Kidney capillary endothelial cell (primary cell): ENCODE measurements around the gene YPEL4.
"Not testable (repeated sequence)": the region's sequence is repeated elsewhere in the genome, so short reads cannot be mapped to it uniquely, and the experiment has no call there.

Source experiments
- DNase-seq: peaks from one replicate; pipeline ENCODE4 v3.0.0-alpha.2; 2018; ENCODE audit warnings: low spot score

YPEL4 gene

GRCh38 chr11:57649826-57650738 is at the start of gene YPEL4:
YPEL4 (minus strand) TSS chr11:57649912; CDS start chr11:57647107, 2,805 bp downstream.
- DNase-seq = no peak

GRCh38 chr11:57698843-57699365 is 49.2 kb upstream of the YPEL4 start:
- no peak for DNase-seq

- not testable (repeated sequence) for DNase-seq
Measured at GRCh38 chr11:57690474-57690873, 40.8 kb upstream of the YPEL4 start.

GRCh38 chr11:57681168-57681567 is 31.5 kb upstream of the YPEL4 start:
- DNase-seq = no peak

- peak; percentile 12 for DNase-seq
Measured at GRCh38 chr11:57680552-57680874, 30.8 kb upstream of the YPEL4 start.

GRCh38 chr11:57679396-57679795 is 29.7 kb upstream of the YPEL4 start:
- DNase-seq = no peak

GRCh38 chr11:57675176-57675941 is 25.6 kb upstream of the YPEL4 start:
- no peak for DNase-seq

- no peak for DNase-seq
Measured at GRCh38 chr11:57674251-57674650, 24.5 kb upstream of the YPEL4 start.

- no peak for DNase-seq
Measured at GRCh38 chr11:57668434-57668782, 18.7 kb upstream of the YPEL4 start.

GRCh38 chr11:57667736-57668433 is 18.2 kb upstream of the YPEL4 start, which contains the start of gene ZDHHC5:
ZDHHC5 (plus strand) TSS chr11:57668114; CDS start chr11:57673091, 4,977 bp downstream.
- DNase-seq = peak; percentile 97

- DNase-seq = peak; percentile 99
Measured at GRCh38 chr11:57667117-57667735, 17.5 kb upstream of the YPEL4 start.

GRCh38 chr11:57663975-57664374 is 14.3 kb upstream of the YPEL4 start:
- no peak for DNase-seq

GRCh38 chr11:57662893-57663292 is 13.2 kb upstream of the YPEL4 start:
- no peak for DNase-seq

GRCh38 chr11:57659669-57660068 is 10.0 kb upstream of the YPEL4 start:
- DNase-seq = no peak

GRCh38 chr11:57658023-57658361 is 8.3 kb upstream of the YPEL4 start:
- DNase-seq = no peak

- DNase-seq = peak; percentile 98
Measured at GRCh38 chr11:57657194-57658022, 7.7 kb upstream of the YPEL4 start, which contains the start of gene CLP1. CLP1 (plus strand) TSS chr11:57657762; CDS start chr11:57659477, 1,715 bp downstream.

GRCh38 chr11:57656885-57657193 is 7.1 kb upstream of the YPEL4 start:
- no peak for DNase-seq

- DNase-seq = no peak
Measured at GRCh38 chr11:57653163-57653562, 3.5 kb upstream of the YPEL4 start.

- DNase-seq = no peak
Measured at GRCh38 chr11:57652662-57653061, 3.0 kb upstream of the YPEL4 start.

GRCh38 chr11:57652230-57652629 is 2.5 kb upstream of the YPEL4 start:
- not testable (repeated sequence) for DNase-seq

- no peak for DNase-seq
Measured at GRCh38 chr11:57651408-57651807, 1.7 kb upstream of the YPEL4 start.
